C4-2B (cell line): ENCODE data around the gene SRRD.

Experiments used
- CTCF ChIP-seq: fragments of 450-650 bp; conservative IDR thresholded peaks from 2 replicates; pipeline ENCODE4 v1.5.1; 2017; ENCODE audit warnings: mild to moderate bottlenecking
- ZFX ChIP-seq: fragments of 450-650 bp; IDR thresholded peaks from 2 replicates; pipeline ENCODE4 v1.6.1; 2017

DNA sequence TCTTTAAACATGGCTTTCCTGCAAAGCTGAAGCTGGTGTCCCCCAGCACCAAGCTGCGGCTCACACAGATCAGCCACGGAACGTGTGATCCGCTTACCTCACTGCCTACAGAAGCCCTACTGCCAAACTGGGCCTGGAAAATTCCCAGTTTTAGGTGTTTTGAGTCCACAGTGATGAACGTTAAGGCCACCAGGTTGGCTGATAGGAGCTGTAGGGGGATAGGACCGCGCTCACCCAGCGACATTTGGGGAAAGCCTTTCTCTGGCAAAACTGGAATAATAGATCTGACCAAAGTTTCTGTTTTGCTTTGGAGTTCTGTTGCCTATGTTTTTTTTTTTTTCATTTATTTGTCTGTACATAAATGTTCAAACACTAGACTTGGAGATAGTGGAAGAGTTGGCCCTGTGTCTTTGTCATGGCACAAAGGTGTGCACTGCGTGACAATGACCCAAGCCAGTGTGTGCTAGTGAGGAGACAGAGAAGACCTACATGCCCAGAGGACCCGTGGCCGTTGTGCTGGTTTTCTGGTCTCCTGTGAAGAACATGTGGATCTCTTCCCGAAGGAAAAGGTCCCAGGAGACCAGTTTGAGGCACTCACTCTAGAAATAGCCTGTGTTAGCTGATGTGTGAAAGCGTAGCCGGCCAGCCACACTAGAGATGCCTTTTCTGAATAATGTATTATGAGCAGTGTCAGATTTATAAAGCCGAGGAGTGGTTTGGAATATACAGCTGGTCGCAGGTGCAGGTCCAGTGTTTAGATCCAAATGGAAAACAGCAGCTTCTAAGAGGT, 39.6 kb upstream of the SRRD start:
- no peak for TF ChIP-seq CTCF
- no peak for TF ChIP-seq ZFX
